HFFc6 (cell line): Measurements from ENCODE around the gene GPR31. TPM values are rescaled to one million over a fixed set of nuclear protein-coding genes. Genes with fewer than 3 reads are reported as not detected.

Source experiments
- DNase-seq: peaks from one replicate; pipeline ENCODE4 v3.0.0-alpha.2; 2018
- H3K27ac Mint-ChIP-seq: 2 replicates; pipeline ENCODE4 v1.8.0; 2020; ENCODE audit warnings: mild to moderate bottlenecking, mixed read lengths
- H3K27me3 Mint-ChIP-seq: 2 replicates; pipeline ENCODE4 v1.8.0; 2021; ENCODE audit warnings: mild to moderate bottlenecking, moderate library complexity, mixed read lengths; ENCODE audit not compliant: insufficient read depth
- H3K36me3 Mint-ChIP-seq: 2 replicates; pipeline ENCODE4 v1.8.0; 2021; ENCODE audit warnings: low read depth, mixed read lengths
- H3K4me1 Mint-ChIP-seq: 2 replicates; pipeline ENCODE4 v1.8.0; 2020; ENCODE audit warnings: low read depth, mixed read lengths
- H3K4me3 Mint-ChIP-seq: 2 replicates; pipeline ENCODE4 v1.8.0; 2020; ENCODE audit warnings: mild to moderate bottlenecking, moderate library complexity, mixed read lengths
- H3K9me3 Mint-ChIP-seq: 2 replicates; pipeline ENCODE4 v1.8.0; 2020; ENCODE audit warnings: mild to moderate bottlenecking, mixed read lengths
- CTCF ChIP-seq: fragments of 200-600 bp; sonication (generic); IDR thresholded peaks from 2 replicates; pipeline ENCODE4 v1.5.0; 2021; ENCODE audit warnings: antibody characterized with exemption, mild to moderate bottlenecking
- total RNA-seq, 6 experiments: library from RNA; stranded (reverse); fragmentation: NEBNext Ultra II Directional; extraction: Animal tissue kit (Norgen Biotek cat#: 25700); gene quantifications; 2 replicates in 1 of 6; 3 replicates in 5 of 6; pipeline ENCODE4 v1.2.3, GENCODE V29; 2021

GPR31 gene
- total RNA-seq, 6 experiments from 2014 or later, result not detected

DNA sequence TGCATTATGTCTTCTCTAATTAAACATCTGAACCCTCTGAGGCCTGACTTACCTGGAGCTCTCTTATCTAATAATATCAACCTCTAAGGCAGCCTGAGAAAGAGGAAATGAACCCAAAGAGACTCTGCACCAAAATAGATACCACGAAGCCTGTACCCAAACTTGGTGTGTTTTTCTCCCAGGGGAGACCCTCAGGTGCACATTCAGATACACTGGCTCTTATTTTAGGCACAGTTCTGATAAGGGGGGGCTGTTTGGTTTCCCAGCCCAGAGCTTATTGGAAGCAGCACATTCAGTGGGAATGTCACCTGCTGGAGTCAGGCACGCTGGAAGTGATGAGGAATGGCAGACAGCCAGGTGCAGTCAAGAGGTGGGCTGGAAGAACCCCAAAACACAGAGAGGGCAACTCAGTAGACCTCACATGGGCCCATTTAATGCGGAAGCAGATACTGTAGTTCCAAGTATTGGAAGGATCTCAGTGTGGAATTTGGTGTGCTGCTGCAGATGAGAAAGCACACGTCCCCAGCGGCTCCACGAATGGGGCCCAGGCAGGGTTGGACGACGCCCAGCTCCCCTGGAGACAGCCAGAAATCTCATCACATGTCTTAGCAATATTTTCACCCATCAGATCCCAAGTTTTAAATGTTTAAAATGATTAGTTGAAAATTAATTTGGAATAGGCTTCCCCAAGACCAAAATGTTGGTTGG lies 44.6 kb downstream of the GPR31 start:
- 0 out of 2 replicates have a peak, but pooled peaks cover 3% of the 10 kb centered on the region for H3K27me3 Mint-ChIP-seq
- no peak for DNase-seq
- H3K4me1 Mint-ChIP-seq, result no peaks in the 10 kb centered on the region
- H3K36me3 Mint-ChIP-seq, result peaks cover 12% of the 10 kb centered on the region
- no peak for TF ChIP-seq CTCF
- peaks cover 53% of the 10 kb centered on the region for H3K9me3 Mint-ChIP-seq
- H3K4me3 Mint-ChIP-seq, result no peak overlapping the region
- H3K27ac Mint-ChIP-seq, result no peak overlapping the region

DNA sequence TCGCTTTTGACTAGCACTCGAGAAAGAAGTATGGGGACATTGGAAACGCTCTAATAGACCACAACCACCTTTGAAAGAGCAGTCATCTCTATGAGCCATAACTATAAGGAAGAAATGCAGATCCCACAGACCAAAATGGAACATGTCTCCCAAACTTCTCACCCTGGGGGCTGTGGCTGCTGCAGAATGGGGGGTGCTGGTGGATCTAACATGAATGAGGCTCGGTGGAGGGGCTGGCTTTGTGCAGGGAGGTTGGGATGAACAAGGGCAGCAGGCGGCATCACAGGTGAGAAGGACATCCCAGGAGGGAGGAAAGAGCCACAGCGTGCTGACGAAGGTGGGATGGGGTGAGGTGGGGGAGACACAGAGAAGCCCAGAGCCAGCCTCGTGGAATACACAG lies 45.4 kb downstream of the GPR31 start:
- no peak overlapping the region for H3K27ac Mint-ChIP-seq
- DNase-seq, result no peak
- TF ChIP-seq CTCF, result no peak

GRCh38 chr6:167111597-167111996 lies 46.2 kb downstream of the GPR31 start:
- no peak for TF ChIP-seq CTCF
- Mint-ChIP-seq H3K4me3 (no peak overlapping the region), H3K27me3 (0 out of 2 replicates have a peak, but pooled peaks cover 3% of the 10 kb centered on the region), H3K4me1 (no peaks in the 10 kb centered on the region), H3K9me3 (peaks cover 46% of the 10 kb centered on the region), H3K27ac (no peak overlapping the region), H3K36me3 (0 out of 2 replicates have a peak, but pooled peaks cover 4% of the 10 kb centered on the region)
- no peak for DNase-seq

More for the DNA sequence above, 45.4 kb downstream of the GPR31 start:
- H3K27me3 Mint-ChIP-seq, result 0 out of 2 replicates have a peak, but pooled peaks cover 3% of the 10 kb centered on the region
- peaks cover 50% of the 10 kb centered on the region for H3K9me3 Mint-ChIP-seq
- H3K36me3 Mint-ChIP-seq, result peaks cover 4% of the 10 kb centered on the region; the same call in 1 of the 2 replicates
- H3K4me3 Mint-ChIP-seq, result no peak overlapping the region
- H3K4me1 Mint-ChIP-seq, result no peaks in the 10 kb centered on the region

- Mint-ChIP-seq H3K36me3 (0 out of 2 replicates have a peak, but pooled peaks cover 4% of the 10 kb centered on the region), H3K4me1 (no peaks in the 10 kb centered on the region), H3K27me3 (0 out of 2 replicates have a peak, but pooled peaks cover 3% of the 10 kb centered on the region), H3K27ac (no peak overlapping the region), H3K9me3 (peaks cover 40% of the 10 kb centered on the region), H3K4me3 (no peak overlapping the region)
- no peak for DNase-seq
- no peak for TF ChIP-seq CTCF
Measured at GRCh38 chr6:167109651-167110050, 48.1 kb downstream of the GPR31 start.

GRCh38 chr6:167108278-167108677 lies 49.5 kb downstream of the GPR31 start:
- H3K9me3 Mint-ChIP-seq, result peaks cover 33% of the 10 kb centered on the region
- H3K4me3 Mint-ChIP-seq, result no peak overlapping the region
- DNase-seq, result no peak
- H3K27me3 Mint-ChIP-seq, result no peaks in the 10 kb centered on the region
- H3K36me3 Mint-ChIP-seq, result 0 out of 2 replicates have a peak, but pooled peaks cover 4% of the 10 kb centered on the region
- no peak for TF ChIP-seq CTCF
- no peaks in the 10 kb centered on the region for H3K4me1 Mint-ChIP-seq
- no peak overlapping the region for H3K27ac Mint-ChIP-seq
